Body of pancreas (tissue), 4 donors: ENCODE data around the gene SP110.

Source experiments
- POLR2A ChIP-seq, 3 donors: fragments of 450-650 bp; IDR thresholded peaks; one replicate each; pipeline ENCODE4 v1.6.1; 2016; ENCODE audit warnings: antibody characterized with exemption in 3 of 3, mild to moderate bottlenecking in 2 of 3
- TF ChIP-seq, protein P1 (sequence below), 7 experiments: fragments of 450-650 bp in 4 of 7; fragments of 200-600 bp in 3 of 7; sonication (generic) in 3 of 7; IDR thresholded peaks; one replicate each; pipeline ENCODE4 v1.5.1; 2016 to 2019; ENCODE audit warnings: antibody characterized with exemption in 7 of 7

DNA sequence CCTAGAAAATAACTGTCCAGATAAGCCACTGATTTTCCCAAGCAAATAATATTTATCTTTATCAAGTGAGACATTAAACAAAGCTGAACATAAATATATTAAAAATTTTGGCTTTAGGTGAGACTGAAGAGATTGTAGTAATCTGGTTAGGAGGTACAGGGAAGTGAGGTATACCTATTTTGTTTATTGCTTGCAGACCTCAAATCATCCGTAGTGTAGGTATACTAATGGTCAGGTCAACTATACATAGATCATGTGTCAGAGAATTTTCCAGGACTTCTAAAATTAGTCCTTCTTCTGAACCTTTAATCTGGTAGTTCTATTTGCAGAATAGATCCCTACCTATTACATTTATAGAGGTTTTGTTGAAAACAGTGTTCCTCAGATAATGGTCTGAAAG is 47.3 kb upstream of the SP110 start:
- TF ChIP-seq, protein P1, sequence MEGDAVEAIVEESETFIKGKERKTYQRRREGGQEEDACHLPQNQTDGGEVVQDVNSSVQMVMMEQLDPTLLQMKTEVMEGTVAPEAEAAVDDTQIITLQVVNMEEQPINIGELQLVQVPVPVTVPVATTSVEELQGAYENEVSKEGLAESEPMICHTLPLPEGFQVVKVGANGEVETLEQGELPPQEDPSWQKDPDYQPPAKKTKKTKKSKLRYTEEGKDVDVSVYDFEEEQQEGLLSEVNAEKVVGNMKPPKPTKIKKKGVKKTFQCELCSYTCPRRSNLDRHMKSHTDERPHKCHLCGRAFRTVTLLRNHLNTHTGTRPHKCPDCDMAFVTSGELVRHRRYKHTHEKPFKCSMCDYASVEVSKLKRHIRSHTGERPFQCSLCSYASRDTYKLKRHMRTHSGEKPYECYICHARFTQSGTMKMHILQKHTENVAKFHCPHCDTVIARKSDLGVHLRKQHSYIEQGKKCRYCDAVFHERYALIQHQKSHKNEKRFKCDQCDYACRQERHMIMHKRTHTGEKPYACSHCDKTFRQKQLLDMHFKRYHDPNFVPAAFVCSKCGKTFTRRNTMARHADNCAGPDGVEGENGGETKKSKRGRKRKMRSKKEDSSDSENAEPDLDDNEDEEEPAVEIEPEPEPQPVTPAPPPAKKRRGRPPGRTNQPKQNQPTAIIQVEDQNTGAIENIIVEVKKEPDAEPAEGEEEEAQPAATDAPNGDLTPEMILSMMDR (IDR thresholded peaks at IDR 0.05) = no peak
- TF ChIP-seq POLR2A (IDR thresholded peaks at IDR 0.05) = no peak
